K562 (cell line): ENCODE data around the gene RBM45. TPM values are rescaled to one million over a fixed set of nuclear protein-coding genes. Genes with fewer than 3 reads are reported as not detected.

ENCODE experiments used
- MGA ChIP-seq: fragments of 450-650 bp; IDR thresholded peaks from 2 replicates; pipeline ENCODE4 v1.6.1; 2016; ENCODE audit warnings: mild to moderate bottlenecking, moderate library complexity
- PCBP1 ChIP-seq: fragments of 200-400 bp; formaldehyde crosslinking; IDR thresholded peaks from 2 replicates; pipeline ENCODE4 v1.6.1; 2018; ENCODE audit warnings: mild to moderate bottlenecking, low read depth, low read length; ENCODE audit not compliant: poor library complexity, severe bottlenecking
- PYGO2 ChIP-seq: fragments of 450-650 bp; IDR thresholded peaks from 2 replicates; pipeline ENCODE4 v1.6.1; 2016; ENCODE audit warnings: mild to moderate bottlenecking, missing genetic modification characterization, moderate library complexity, missing compliant biosample characterization
- RBM22 ChIP-seq: fragments of 200-400 bp; formaldehyde crosslinking; IDR thresholded peaks from 2 replicates; pipeline ENCODE4 v1.6.1; 2018; ENCODE audit warnings: low read length, low read depth; ENCODE audit not compliant: poor library complexity, severe bottlenecking
- TFAP4 ChIP-seq: sonication (generic); formaldehyde crosslinking; IDR thresholded peaks from 2 replicates; pipeline ENCODE4 v1.8.0; 2022; ENCODE audit warnings: missing genetic modification reagents, mild to moderate bottlenecking, moderate library complexity, borderline replicate concordance
- polyA plus RNA-seq, 8 experiments: library from polyadenylated mRNA; depleted of rRNA in 4 of 8; stranded (reverse) in 5 of 8; unstranded in 3 of 8; fragments of >200 nt; fragmentation: Nextera tagmentation in 2 of 8; fragmentation: Illumina TruSeq in 1 of 8; extraction: Ambion mirVana in 2 of 8; extraction: Trizol in 1 of 8; gene quantifications; 2 replicates each; pipeline versions ENCODE4 v1.2.1 to v1.2.3, GENCODE V29; 2011 to 2014; ENCODE audit warnings: inconsistent platforms in 1 of 8, missing spikeins in 1 of 8
- total RNA-seq, 7 experiments: library from RNA; depleted of rRNA in 6 of 7; stranded (reverse); fragments of >200 nt in 6 of 7; fragmentation: Illumina TruSeq in 2 of 7; extraction: Trizol in 2 of 7; gene quantifications; 2 replicates each; pipeline versions ENCODE4 v1.2.1 to v1.2.3, GENCODE V29; 2011 to 2021; ENCODE audit warnings: low replicate concordance in 1 of 7
- TF ChIP-seq, protein P1 (sequence below): fragments of 250-450 bp; sonication (Bioruptor Pico); IDR thresholded peaks from 2 replicates; pipeline ENCODE4 v1.4.0; 2020; ENCODE audit warnings: mild to moderate bottlenecking, moderate library complexity
- TF ChIP-seq, protein P2 (sequence below), 2 experiments: fragments of 450-650 bp; IDR thresholded peaks; 2 replicates each; pipeline ENCODE4 v1.6.1; 2016

RBM45 gene
- total and polyA plus RNA-seq, 9 of the 15 experiments (the other 6 are each of a cell fraction or from before 2014, with no cell fraction given) = 6.7 to 22.0 (median 15.0) TPM

GRCh38 chr2:178112202-178113152, at the start of gene RBM45 (continued):
- TF ChIP-seq, protein P1, sequence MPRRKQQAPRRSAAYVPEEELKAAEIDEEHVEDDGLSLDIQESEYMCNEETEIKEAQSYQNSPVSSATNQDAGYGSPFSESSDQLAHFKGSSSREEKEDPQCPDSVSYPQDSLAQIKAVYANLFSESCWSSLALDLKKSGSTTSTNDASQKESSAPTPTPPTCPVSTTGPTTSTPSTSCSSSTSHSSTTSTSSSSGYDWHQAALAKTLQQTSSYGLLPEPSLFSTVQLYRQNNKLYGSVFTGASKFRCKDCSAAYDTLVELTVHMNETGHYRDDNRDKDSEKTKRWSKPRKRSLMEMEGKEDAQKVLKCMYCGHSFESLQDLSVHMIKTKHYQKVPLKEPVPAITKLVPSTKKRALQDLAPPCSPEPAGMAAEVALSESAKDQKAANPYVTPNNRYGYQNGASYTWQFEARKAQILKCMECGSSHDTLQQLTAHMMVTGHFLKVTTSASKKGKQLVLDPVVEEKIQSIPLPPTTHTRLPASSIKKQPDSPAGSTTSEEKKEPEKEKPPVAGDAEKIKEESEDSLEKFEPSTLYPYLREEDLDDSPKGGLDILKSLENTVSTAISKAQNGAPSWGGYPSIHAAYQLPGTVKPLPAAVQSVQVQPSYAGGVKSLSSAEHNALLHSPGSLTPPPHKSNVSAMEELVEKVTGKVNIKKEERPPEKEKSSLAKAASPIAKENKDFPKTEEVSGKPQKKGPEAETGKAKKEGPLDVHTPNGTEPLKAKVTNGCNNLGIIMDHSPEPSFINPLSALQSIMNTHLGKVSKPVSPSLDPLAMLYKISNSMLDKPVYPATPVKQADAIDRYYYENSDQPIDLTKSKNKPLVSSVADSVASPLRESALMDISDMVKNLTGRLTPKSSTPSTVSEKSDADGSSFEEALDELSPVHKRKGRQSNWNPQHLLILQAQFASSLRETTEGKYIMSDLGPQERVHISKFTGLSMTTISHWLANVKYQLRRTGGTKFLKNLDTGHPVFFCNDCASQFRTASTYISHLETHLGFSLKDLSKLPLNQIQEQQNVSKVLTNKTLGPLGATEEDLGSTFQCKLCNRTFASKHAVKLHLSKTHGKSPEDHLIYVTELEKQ (CRISPR knock-in tag) = no peak
- TF ChIP-seq PCBP1 (peak; percentile 22), MGA (peak; percentile 42; the same call in 1 of the 2 replicates), TFAP4 (CRISPR knock-in tag) (peak; percentile 98), PYGO2 (no peak), RBM22 (peak; percentile 45)
- TF ChIP-seq, protein P2, sequence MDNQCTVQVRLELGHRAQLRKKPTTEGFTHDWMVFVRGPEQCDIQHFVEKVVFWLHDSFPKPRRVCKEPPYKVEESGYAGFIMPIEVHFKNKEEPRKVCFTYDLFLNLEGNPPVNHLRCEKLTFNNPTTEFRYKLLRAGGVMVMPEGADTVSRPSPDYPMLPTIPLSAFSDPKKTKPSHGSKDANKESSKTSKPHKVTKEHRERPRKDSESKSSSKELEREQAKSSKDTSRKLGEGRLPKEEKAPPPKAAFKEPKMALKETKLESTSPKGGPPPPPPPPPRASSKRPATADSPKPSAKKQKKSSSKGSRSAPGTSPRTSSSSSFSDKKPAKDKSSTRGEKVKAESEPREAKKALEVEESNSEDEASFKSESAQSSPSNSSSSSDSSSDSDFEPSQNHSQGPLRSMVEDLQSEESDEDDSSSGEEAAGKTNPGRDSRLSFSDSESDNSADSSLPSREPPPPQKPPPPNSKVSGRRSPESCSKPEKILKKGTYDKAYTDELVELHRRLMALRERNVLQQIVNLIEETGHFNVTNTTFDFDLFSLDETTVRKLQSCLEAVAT (IDR thresholded peaks at IDR 0.05) = peak in 1 of 2 experiments; percentile 28; a peak in 1 of 4 replicates
